GM23248 (cell line): ENCODE measurements around the gene PMS2. TPM values are rescaled to one million over a fixed set of nuclear protein-coding genes. Genes with fewer than 3 reads are reported as not detected.
"Not testable (repeated sequence)": the region's sequence is repeated elsewhere in the genome, so short reads cannot be mapped to it uniquely, and the experiment has no call there.

Experiments
- DNase-seq: peaks from one replicate; pipeline ENCODE4 v3.0.0-alpha.2; 2015
- H2AFZ ChIP-seq: fragments of 200-600 bp; sonication (generic); 2 replicates; pipeline ENCODE4 v1.6.1; 2016; ENCODE audit warnings: antibody characterized with exemption
- H3F3A ChIP-seq: fragments of 200-600 bp; sonication (generic); 2 replicates; pipeline ENCODE4 v1.6.1; 2016; ENCODE audit warnings: mild to moderate bottlenecking, antibody characterized with exemption, mixed run types; ENCODE audit not compliant: insufficient read depth
- H3K27ac ChIP-seq: fragments of 200-600 bp; sonication (generic); 2 replicates; pipeline ENCODE4 v1.5.1; 2016; ENCODE audit warnings: mild to moderate bottlenecking
- H3K27me3 ChIP-seq: fragments of 200-600 bp; sonication (generic); replicated peaks from 2 replicates; pipeline ENCODE4 v1.6.1; 2016; ENCODE audit warnings: mild to moderate bottlenecking; ENCODE audit not compliant: insufficient read depth
- H3K36me3 ChIP-seq: fragments of 200-600 bp; sonication (generic); 2 replicates; pipeline ENCODE4 v1.6.1; 2016; ENCODE audit warnings: low read depth, mild to moderate bottlenecking
- H3K4me1 ChIP-seq: fragments of 200-600 bp; sonication (generic); 2 replicates; pipeline ENCODE4 v1.6.1; 2016; ENCODE audit warnings: mild to moderate bottlenecking; ENCODE audit not compliant: insufficient read depth
- H3K4me2 ChIP-seq: fragments of 200-600 bp; sonication (generic); one replicate; pipeline ENCODE4 v1.6.1; 2016; ENCODE audit warnings: mild to moderate bottlenecking; ENCODE audit not compliant: unreplicated experiment
- H3K4me3 ChIP-seq: fragments of 200-600 bp; sonication (generic); 2 replicates; pipeline ENCODE4 v1.5.1; 2016; ENCODE audit warnings: mild to moderate bottlenecking
- H3K79me2 ChIP-seq: fragments of 200-600 bp; sonication (generic); 2 replicates; pipeline ENCODE4 v1.6.1; 2016; ENCODE audit warnings: mild to moderate bottlenecking; ENCODE audit not compliant: insufficient read depth
- H3K9ac ChIP-seq: fragments of 200-600 bp; sonication (generic); 2 replicates; pipeline ENCODE4 v1.6.1; 2016; ENCODE audit warnings: mild to moderate bottlenecking
- H3K9me2 ChIP-seq: fragments of 200-600 bp; sonication (generic); 2 replicates; pipeline ENCODE4 v1.6.1; 2016; ENCODE audit warnings: mixed run types, mild to moderate bottlenecking, moderate library complexity; ENCODE audit not compliant: insufficient read depth
- H3K9me3 ChIP-seq: fragments of 200-600 bp; sonication (generic); one replicate; pipeline ENCODE4 v1.6.1; 2017; ENCODE audit warnings: low read depth
- H4K20me1 ChIP-seq: fragments of 200-600 bp; sonication (generic); 2 replicates; pipeline ENCODE4 v1.6.0; 2016; ENCODE audit not compliant: insufficient read depth
- EZH2 ChIP-seq: fragments of 200-600 bp; sonication (generic); IDR thresholded peaks from 2 replicates; pipeline ENCODE4 v1.6.1; 2018; ENCODE audit warnings: antibody characterized with exemption, mild to moderate bottlenecking; ENCODE audit not compliant: insufficient read depth, poor library complexity, severe bottlenecking
- EZH2phosphoT487 ChIP-seq: fragments of 200-600 bp; sonication (generic); IDR thresholded peaks from 2 replicates; pipeline ENCODE4 v1.6.1; 2018; ENCODE audit warnings: antibody characterized with exemption, moderate library complexity, mild to moderate bottlenecking, low read depth; ENCODE audit not compliant: insufficient read depth
- WGBS, 2 experiments: methylation state at CpG; one replicate each; pipeline ENCODE4 v1.1.6; 2015 to 2017; ENCODE audit warnings: low lambda C conversion rate in 2 of 2, low coverage in 1 of 2; ENCODE audit errors: missing lambda C conversion rate in 2 of 2; 5-methylcytosine and 5-hydroxymethylcytosine counted together
- in situ Hi-C: fragments of 300-500 bp; cut with MboI; formaldehyde crosslinking; loops from 2 replicates; pipeline ENCODE4 v1.15.0; 2020
- polyA plus RNA-seq: library from polyadenylated mRNA; unstranded; fragments of >200 nt; fragmentation: Nextera tagmentation; extraction: Ambion mirVana; gene quantifications from 2 replicates; pipeline ENCODE4 v1.2.1, GENCODE V29; 2016
- total RNA-seq: library from RNA; depleted of rRNA; stranded (reverse); fragments of >200 nt; shearing (Covaris generic); gene quantifications from 2 replicates; pipeline ENCODE4 v1.2.3, GENCODE V29; 2014; rRNA removed

The PMS2 gene
- total RNA-seq = 12.8 and 17.1 TPM in 2 replicates
- polyA plus RNA-seq = 7.4 and 8.9 TPM in 2 replicates

- Histone ChIP-seq H3F3A (no peaks in the 10 kb centered on the region), H3K4me1 (peaks cover 24% of the 10 kb centered on the region), H3K79me2 (peaks cover 70% of the 10 kb centered on the region), H3K4me2 (peak within 1 kb of the TSS; percentile 97), H3K27ac (peak within 1 kb of the TSS; percentile 88), H3K36me3 (0 out of 2 replicates have a peak, but pooled peaks cover 2% of the 10 kb centered on the region), H3K9ac (peak within 1 kb of the TSS; percentile 96), H2AFZ (peak within 1 kb of the TSS; percentile 88), H3K9me3 (no peaks in the 10 kb centered on the region), H3K4me3 (peak within 1 kb of the TSS; percentile 95), H3K27me3 (no peaks in the 10 kb centered on the region), H4K20me1 (no peaks in the 10 kb centered on the region), H3K9me2 (no peaks in the 10 kb centered on the region)
- peak; percentile 99 for DNase-seq
- 2 to 4% methylated on average over 68 to 82 of the region's 84 CpGs for WGBS, 2 experiments
- in situ Hi-C loops = loop anchor here (10.0 to 25.0 kb wide), 2 partner anchors 147 to 316 kb away; no protein-coding TSS in a partner anchor
- no peak for TF ChIP-seq EZH2
- no peak for TF ChIP-seq EZH2phosphoT487
Measured at GRCh38 chr7:6008668-6009611, at the start of gene PMS2, which contains the start of gene AIMP2. TSS of gene PMS2 (minus strand) at chr7:6009049. CDS start at chr7:6009019, 30 bp downstream. TSS of gene AIMP2 (plus strand) at chr7:6009272. CDS start at chr7:6009364, 92 bp downstream.

GRCh38 chr7:6057316-6058129 lies 48.7 kb upstream of the PMS2 start:
- peak overlapping the region; percentile 95 for H3K9ac ChIP-seq
- H4K20me1 ChIP-seq = no peaks in the 10 kb centered on the region
- H3K9me3 ChIP-seq = no peaks in the 10 kb centered on the region
- H3K9me2 ChIP-seq = no peaks in the 10 kb centered on the region
- peaks cover 9% of the 10 kb centered on the region for H3F3A ChIP-seq
- WGBS, 2 experiments = 62 to 64% methylated on average over 14 of the region's 14 CpGs
- peak overlapping the region; percentile 91 for H3K4me3 ChIP-seq
- peak; percentile 30 for DNase-seq
- peaks cover 20% of the 10 kb centered on the region for H3K36me3 ChIP-seq
- H2AFZ ChIP-seq = no peak overlapping the region; the same call in 1 of the 2 replicates
- H3K27ac ChIP-seq = peak overlapping the region; percentile 84
- TF ChIP-seq EZH2phosphoT487 (no peak), EZH2 (no peak)
- peaks cover 13% of the 10 kb centered on the region for H3K4me1 ChIP-seq
- H3K4me2 ChIP-seq = peak overlapping the region; percentile 84
- peaks cover 64% of the 10 kb centered on the region for H3K79me2 ChIP-seq
- H3K27me3 ChIP-seq = no peaks in the 10 kb centered on the region
- in situ Hi-C loops = no loop called here

GRCh38 chr7:6056616-6057015 lies 47.8 kb upstream of the PMS2 start:
- peaks cover 13% of the 10 kb centered on the region for H3K4me1 ChIP-seq
- no peak for DNase-seq
- TF ChIP-seq EZH2phosphoT487 (no peak), EZH2 (no peak)
- 94 to 96% methylated on average over 1 of the region's 1 CpG for WGBS, 2 experiments
- peak overlapping the region; percentile 95; the same call in 1 of the 2 replicates for H3K9ac ChIP-seq
- no peak overlapping the region for H3K27ac ChIP-seq
- H3K27me3 ChIP-seq = no peaks in the 10 kb centered on the region
- H3F3A ChIP-seq = peaks cover 9% of the 10 kb centered on the region
- H3K4me2 ChIP-seq = peak overlapping the region; percentile 84
- H3K4me3 ChIP-seq = no peak overlapping the region
- H3K9me2 ChIP-seq = no peaks in the 10 kb centered on the region
- H2AFZ ChIP-seq = no peak overlapping the region
- no peaks in the 10 kb centered on the region for H4K20me1 ChIP-seq
- H3K36me3 ChIP-seq = peaks cover 25% of the 10 kb centered on the region
- H3K9me3 ChIP-seq = no peaks in the 10 kb centered on the region
- peaks cover 73% of the 10 kb centered on the region for H3K79me2 ChIP-seq
- in situ Hi-C loops = no loop called here

GRCh38 chr7:6051185-6051584 lies 42.3 kb upstream of the PMS2 start:
- peaks cover 51% of the 10 kb centered on the region for H3K36me3 ChIP-seq
- H3K79me2 ChIP-seq = peaks cover 74% of the 10 kb centered on the region
- in situ Hi-C loops = not testable (repeated sequence)

More at GRCh38 chr7:6051185-6051584, 42.3 kb upstream of the PMS2 start:
- not testable (repeated sequence) for H3K4me3 ChIP-seq, H3K9me2 ChIP-seq, DNase-seq, H3K9ac ChIP-seq, H4K20me1 ChIP-seq, H3K4me2 ChIP-seq, H3K9me3 ChIP-seq, H3K4me1 ChIP-seq, H3K27ac ChIP-seq, H3F3A ChIP-seq, H2AFZ ChIP-seq, H3K27me3 ChIP-seq
- 93 to 94% methylated on average over 9 of the region's 9 CpGs for WGBS, 2 experiments
